Dermis lymphatic vessel endothelial cell (primary cell): ENCODE measurements around the gene CARD18. TPM values are rescaled to one million over a fixed set of nuclear protein-coding genes. Genes with fewer than 3 reads are reported as not detected.

ENCODE experiments used
- total RNA-seq: library from RNA; depleted of rRNA; stranded (reverse); fragments of >200 nt; gene quantifications from 2 replicates; pipeline ENCODE4 v1.2.1, GENCODE V29; 2014

Gene CARD18
- not detected in 2 replicates for total RNA-seq

GRCh38 chr11:105139669-105140068 is at the start of gene CARD18:
CARD18 (minus strand) TSS chr11:105139769; CDS start chr11:105139726, 43 bp downstream.

Other genes starting within 250 kb of the CARD18 start
- 7.8 and 85.2 TPM in 2 replicates for gene CASP12, start 241.3 kb downstream of the CARD18 start, total RNA-seq
- gene CASP4, start 171.2 kb downstream of the CARD18 start, total RNA-seq: 228 and 320 TPM in 2 replicates
- gene CASP5, start 116.6 kb downstream of the CARD18 start, total RNA-seq: not detected in 2 replicates
- 6.3 and 28.2 TPM in 2 replicates for gene CASP1, start 104.6 kb downstream of the CARD18 start, total RNA-seq
- 40.0 and 98.1 TPM in 2 replicates for gene CARD16, start 94.4 kb downstream of the CARD18 start, total RNA-seq